ENCODE results near the gene SLC25A34.
A peak's percentile ranks its signal among the peaks of the same experiment; 100 is the strongest.

SLC25A34 gene

GRCh38 chr1:15736038-15736891 is at the start of gene SLC25A34:
Gene SLC25A34 (plus strand): TSS chr1:15736258. CDS start chr1:15736486, 228 bp downstream.
- peak within 1 kb of the TSS; percentile 58 to 68 for H3K27ac ChIP-seq
- no peak for DNase-seq (ENCODE audit: low spot score)
- H3K4me3 ChIP-seq = no peak within 1 kb of the TSS
- no peak for TF ChIP-seq CTCF (IDR thresholded peaks at IDR 0.05)

- H3K27ac ChIP-seq = no peak overlapping the region
- no peak for TF ChIP-seq CTCF (IDR thresholded peaks at IDR 0.05)
Observed at GRCh38 chr1:15687446-15687845, 48.6 kb upstream of the SLC25A34 start.

GRCh38 chr1:15690317-15690716 is 45.7 kb upstream of the SLC25A34 start:
- Histone ChIP-seq H3K27ac (peak overlapping the region in 1 of 2 donors; percentile 73), H3K4me3 (no peak overlapping the region)
- TF ChIP-seq CTCF (IDR thresholded peaks at IDR 0.05) = no peak
- no peak for DNase-seq (ENCODE audit: low spot score)

More at GRCh38 chr1:15687446-15687845, 48.6 kb upstream of the SLC25A34 start:
- no peak for DNase-seq (ENCODE audit: low spot score)
- H3K4me3 ChIP-seq = no peak overlapping the region

GRCh38 chr1:15691434-15692032 is 44.5 kb upstream of the SLC25A34 start:
- H3K4me3 ChIP-seq = no peak overlapping the region
- H3K27ac ChIP-seq = peak overlapping the region; percentile 46 to 73
- no peak for DNase-seq (ENCODE audit: low spot score)
- TF ChIP-seq CTCF (IDR thresholded peaks at IDR 0.05) = no peak

GRCh38 chr1:15692121-15692682 is 43.9 kb upstream of the SLC25A34 start:
- Histone ChIP-seq H3K4me3 (no peak overlapping the region), H3K27ac (peak overlapping the region; percentile 16 to 73)
- DNase-seq (ENCODE audit: low spot score) = no peak
- TF ChIP-seq CTCF (IDR thresholded peaks at IDR 0.05) = no peak

GRCh38 chr1:15693371-15693770 is 42.7 kb upstream of the SLC25A34 start:
- TF ChIP-seq CTCF (IDR thresholded peaks at IDR 0.05) = no peak
- peak overlapping the region; percentile 24 to 37 for H3K27ac ChIP-seq
- H3K4me3 ChIP-seq = no peak overlapping the region
- no peak for DNase-seq (ENCODE audit: low spot score)

All from coronary artery (tissue), 2 donors.